Measurements from ENCODE around the gene TLE1.
A peak's percentile ranks its signal among the peaks of the same experiment; 100 is the strongest.
"Not testable (repeated sequence)": the region's sequence is repeated elsewhere in the genome, so short reads cannot be mapped to it uniquely, and the experiment has no call there.

Gene TLE1

DNA sequence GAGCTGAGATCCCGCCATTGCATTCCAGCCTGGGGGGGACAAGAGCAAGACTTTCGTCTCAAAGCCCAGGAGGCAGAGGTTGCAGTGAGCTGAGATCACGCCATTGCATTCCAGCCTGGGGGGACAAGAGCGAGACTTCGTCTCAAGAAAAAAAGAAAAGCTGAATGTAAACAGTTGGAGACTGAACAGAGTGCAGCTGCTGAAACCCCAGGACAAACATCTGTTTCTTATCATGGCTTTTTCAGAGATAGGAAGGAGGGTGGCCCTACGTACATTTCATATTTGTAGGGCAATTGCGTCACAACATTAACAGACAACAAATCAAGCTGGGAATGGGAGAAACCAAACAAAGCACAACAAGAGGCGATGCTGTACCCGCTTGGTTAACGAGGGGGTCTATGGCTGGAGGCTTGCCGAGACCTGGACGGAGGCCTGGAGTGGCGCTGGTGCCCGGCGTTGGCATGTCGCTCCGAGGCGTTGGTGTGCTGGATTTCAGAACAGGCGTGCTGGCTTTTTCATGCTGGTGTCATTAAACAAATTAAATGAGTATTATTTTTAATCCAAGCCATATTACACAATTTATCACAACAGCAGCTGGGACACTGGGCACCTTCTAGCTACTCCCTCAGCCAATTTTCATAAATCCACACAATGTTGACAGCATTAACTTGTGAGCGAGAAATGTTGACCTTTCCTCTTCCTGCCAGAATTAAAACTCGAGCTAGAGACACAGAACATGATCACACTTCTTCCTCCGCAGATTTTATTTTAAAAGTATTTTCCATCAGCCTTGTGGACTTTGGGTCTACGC lies 76.1 kb downstream of the TLE1 start:
- H3K4me3 ChIP-seq (ENCODE audit: low read depth, low read length) = no peak overlapping the region
- no peak for DNase-seq (ENCODE audit: low read depth)
- TF ChIP-seq, protein P1, sequence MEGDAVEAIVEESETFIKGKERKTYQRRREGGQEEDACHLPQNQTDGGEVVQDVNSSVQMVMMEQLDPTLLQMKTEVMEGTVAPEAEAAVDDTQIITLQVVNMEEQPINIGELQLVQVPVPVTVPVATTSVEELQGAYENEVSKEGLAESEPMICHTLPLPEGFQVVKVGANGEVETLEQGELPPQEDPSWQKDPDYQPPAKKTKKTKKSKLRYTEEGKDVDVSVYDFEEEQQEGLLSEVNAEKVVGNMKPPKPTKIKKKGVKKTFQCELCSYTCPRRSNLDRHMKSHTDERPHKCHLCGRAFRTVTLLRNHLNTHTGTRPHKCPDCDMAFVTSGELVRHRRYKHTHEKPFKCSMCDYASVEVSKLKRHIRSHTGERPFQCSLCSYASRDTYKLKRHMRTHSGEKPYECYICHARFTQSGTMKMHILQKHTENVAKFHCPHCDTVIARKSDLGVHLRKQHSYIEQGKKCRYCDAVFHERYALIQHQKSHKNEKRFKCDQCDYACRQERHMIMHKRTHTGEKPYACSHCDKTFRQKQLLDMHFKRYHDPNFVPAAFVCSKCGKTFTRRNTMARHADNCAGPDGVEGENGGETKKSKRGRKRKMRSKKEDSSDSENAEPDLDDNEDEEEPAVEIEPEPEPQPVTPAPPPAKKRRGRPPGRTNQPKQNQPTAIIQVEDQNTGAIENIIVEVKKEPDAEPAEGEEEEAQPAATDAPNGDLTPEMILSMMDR (IDR thresholded peaks at IDR 0.05; ENCODE audit: insufficient read depth, low read depth, low read length, missing control alignments) = no peak

DNA sequence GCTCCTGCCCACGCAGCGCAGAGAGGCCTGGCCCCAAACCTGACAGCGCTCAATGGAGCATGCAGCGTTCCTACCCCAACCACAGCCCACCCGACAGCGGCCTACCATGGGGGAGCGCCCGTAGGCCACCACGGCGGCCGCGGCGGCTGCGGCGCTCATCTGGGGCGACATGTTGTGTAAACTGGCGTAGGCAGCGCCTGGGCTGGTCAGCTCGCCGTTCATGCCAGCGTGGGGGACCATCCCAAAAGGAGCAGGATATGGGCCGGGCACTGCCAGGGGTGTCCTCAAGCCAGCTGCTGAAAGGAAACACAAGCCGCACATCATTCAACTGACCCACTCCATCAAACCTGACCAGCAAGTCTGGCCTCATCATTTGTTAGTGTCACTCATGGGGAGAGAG lies 77.7 kb downstream of the TLE1 start:
- TF ChIP-seq, protein P1 (IDR thresholded peaks at IDR 0.05; ENCODE audit: insufficient read depth, low read depth, low read length, missing control alignments) = no peak

DNA sequence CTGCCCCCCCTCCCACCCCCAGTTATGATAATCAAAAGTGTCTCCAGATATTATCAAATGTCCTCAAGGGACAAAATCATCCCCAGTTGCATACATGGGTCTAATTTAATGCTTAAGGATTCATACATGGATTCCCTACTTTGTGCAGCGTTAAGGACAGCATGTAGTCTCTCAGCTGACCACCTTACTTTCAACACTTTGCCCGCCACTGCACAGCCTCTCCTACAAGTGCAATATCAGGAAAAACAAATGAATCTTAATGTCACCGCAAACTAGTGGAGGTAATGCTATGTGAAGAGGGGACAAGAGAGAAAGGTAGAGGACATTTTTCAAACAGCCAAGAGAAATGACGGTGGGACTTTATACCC lies 78.6 kb downstream of the TLE1 start:
- no peak for DNase-seq (ENCODE audit: low read depth)
- H3K4me3 ChIP-seq (ENCODE audit: low read depth, low read length) = no peak overlapping the region
- TF ChIP-seq, protein P1 (IDR thresholded peaks at IDR 0.05; ENCODE audit: insufficient read depth, low read depth, low read length, missing control alignments) = no peak

More for the DNA sequence above, 77.7 kb downstream of the TLE1 start:
- DNase-seq (ENCODE audit: low read depth) = no peak
- H3K4me3 ChIP-seq (ENCODE audit: low read depth, low read length) = no peak overlapping the region

DNA sequence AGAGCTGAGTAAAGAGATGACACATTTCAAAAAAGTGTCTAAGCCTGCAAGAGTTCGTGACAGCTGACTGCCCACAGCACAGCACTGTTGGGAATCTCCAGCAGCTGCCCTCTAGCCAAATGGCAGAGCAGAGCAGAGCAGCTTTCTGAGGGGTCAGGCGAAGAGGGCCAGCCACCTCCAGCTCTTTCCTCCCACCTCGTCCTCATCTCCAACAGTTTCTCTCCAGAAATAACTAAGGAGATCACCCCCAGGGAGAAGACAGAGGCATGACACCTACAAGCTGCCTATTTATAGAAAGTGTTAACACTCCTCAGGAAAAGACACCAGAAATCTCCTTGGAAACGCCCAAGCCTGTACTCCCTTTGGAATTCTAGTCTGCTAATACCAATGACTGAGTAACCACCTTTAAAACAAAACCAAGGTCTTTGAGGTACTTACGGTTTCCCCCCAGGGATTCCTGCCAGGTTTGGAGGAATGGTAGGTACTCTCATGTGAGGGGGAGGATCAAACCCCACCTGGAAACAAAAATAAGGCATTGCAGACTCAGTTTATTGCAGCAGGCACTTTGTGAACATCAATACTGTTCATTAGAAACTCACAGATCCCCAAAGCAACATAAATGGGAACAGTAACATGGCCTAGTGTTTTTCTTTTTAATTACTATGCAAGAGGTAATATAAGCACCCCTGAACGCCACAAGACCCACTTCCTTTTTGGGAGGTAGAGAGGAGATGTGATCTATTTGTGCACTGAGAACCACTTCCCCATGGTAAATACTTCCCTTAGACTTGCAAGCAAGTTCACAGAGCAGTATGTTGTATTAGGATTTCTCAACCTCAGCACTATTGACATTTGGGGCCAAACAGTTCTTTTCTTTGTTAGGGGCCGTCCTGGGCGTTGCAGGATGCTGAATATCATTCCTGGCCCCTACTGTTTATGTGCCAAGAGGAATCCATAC lies 79.3 kb downstream of the TLE1 start:
- no peak overlapping the region for H3K4me3 ChIP-seq (ENCODE audit: low read depth, low read length)
- TF ChIP-seq, protein P1 (IDR thresholded peaks at IDR 0.05; ENCODE audit: insufficient read depth, low read depth, low read length, missing control alignments) = no peak
- peak; percentile 57 for DNase-seq (ENCODE audit: low read depth)

DNA sequence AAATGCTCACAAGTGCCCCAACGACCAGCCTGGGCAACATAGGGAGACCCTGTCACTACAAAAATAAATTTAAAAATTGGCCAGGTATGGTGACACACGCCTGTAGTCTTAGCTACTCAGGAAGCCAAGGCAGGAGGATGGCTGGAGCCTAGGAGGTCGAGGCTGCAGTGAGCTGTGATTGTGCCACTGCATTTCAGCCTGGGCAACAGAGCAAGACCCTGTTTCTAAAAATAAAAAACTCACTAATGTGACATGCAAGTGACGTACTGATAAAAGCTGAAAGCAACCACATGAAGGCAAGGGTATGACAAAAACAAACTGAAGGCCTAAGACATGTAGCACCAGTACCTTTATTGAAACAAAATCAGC lies 81.1 kb downstream of the TLE1 start:
- H3K4me3 ChIP-seq (ENCODE audit: low read depth, low read length) = no peak overlapping the region
- TF ChIP-seq, protein P1 (IDR thresholded peaks at IDR 0.05; ENCODE audit: insufficient read depth, low read depth, low read length, missing control alignments) = no peak
- no peak for DNase-seq (ENCODE audit: low read depth)

DNA sequence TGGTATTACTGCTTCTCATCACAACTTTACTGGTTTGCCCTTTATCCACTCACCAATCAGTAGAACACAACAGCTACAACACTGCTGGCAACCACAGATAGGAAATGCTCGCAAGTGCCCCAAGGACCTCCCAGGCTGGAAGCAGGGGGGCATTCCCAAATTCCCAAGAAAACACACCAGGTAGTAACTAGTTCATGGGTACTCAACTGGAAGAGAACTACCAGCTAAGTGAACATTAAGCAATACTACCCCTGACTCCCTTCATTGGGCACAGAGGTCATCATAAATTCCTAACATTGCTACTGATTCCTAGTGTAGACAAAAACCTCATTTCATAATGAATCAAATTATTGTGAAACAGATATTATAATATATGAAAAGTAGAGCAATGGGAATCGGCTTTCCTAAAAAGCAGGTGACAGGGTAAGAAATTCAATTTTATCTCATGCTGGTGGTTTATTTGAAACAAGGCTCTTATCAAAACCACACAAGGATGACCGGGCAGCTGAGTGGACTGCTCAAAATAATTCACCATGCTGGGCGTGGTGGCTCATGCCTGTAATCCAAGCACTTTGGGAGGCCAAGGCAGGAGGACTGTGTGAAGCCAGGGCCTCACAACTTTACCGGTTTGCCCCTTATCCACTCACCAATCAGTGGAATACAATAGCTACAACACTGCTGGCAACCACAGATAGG lies 81.6 kb downstream of the TLE1 start:
- DNase-seq (ENCODE audit: low read depth) = no peak
- TF ChIP-seq, protein P1 (IDR thresholded peaks at IDR 0.05; ENCODE audit: insufficient read depth, low read depth, low read length, missing control alignments) = no peak
- H3K4me3 ChIP-seq (ENCODE audit: low read depth, low read length) = no peak overlapping the region

DNA sequence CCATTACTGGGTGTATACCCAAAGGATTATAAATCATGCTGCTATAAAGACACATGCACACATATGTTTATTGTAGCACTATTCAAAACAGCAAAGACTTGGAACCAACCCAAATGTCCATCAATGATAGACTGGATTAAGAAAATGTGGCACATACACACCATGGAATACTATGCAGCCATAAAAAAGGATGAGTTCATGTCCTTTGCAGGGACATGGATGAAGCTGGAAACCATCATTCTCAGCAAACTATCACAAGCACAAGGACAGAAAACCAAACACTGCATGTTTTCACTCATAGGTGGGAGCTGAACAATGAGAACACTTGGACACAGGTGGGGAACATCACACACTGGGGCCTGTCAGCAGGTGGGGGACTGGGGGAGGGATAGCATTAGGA lies 83.1 kb downstream of the TLE1 start:
- H3K4me3 ChIP-seq (ENCODE audit: low read depth, low read length); DNase-seq (ENCODE audit: low read depth): not testable (repeated sequence)

Data from GM12865 (cell line).